GM12892 (cell line): ENCODE measurements around the gene CUL3.

Experiments used
- POLR2A ChIP-seq: IDR thresholded peaks from 2 replicates; pipeline ENCODE4 v1.6.1; 2011; ENCODE audit warnings: low read depth, low read length, control low read depth
- POLR2AphosphoS5 ChIP-seq: IDR thresholded peaks from 2 replicates; pipeline ENCODE4 v1.6.1; 2011; ENCODE audit warnings: low read depth, low read length, control low read depth
- TAF1 ChIP-seq: IDR thresholded peaks from 2 replicates; pipeline ENCODE4 v1.6.1; 2011; ENCODE audit warnings: low read depth, mild to moderate bottlenecking, control low read depth, low read length, borderline replicate concordance

- TF ChIP-seq POLR2AphosphoS5 (no peak), POLR2A (no peak), TAF1 (no peak)
Measured at GRCh38 chr2:224562831-224563230, 22.3 kb downstream of the CUL3 start.
